Retinal pigment epithelial cell (primary cell): ENCODE data around the gene SCARB1.

ENCODE experiments used
- DNase-seq: peaks from one replicate; pipeline ENCODE4 v3.0.0-alpha.2; 2010; ENCODE audit warnings: low read depth
- H3K4me3 ChIP-seq: 2 replicates; pipeline ENCODE4 v1.5.1; 2011; ENCODE audit warnings: mild to moderate bottlenecking, low read length, control low read depth, moderate library complexity
- TF ChIP-seq, protein P1 (sequence below): conservative IDR thresholded peaks from 2 replicates; pipeline ENCODE4 v1.5.1; 2011; ENCODE audit warnings: low read depth, low read length, control low read depth, inconsistent platforms

The SCARB1 gene

DNA sequence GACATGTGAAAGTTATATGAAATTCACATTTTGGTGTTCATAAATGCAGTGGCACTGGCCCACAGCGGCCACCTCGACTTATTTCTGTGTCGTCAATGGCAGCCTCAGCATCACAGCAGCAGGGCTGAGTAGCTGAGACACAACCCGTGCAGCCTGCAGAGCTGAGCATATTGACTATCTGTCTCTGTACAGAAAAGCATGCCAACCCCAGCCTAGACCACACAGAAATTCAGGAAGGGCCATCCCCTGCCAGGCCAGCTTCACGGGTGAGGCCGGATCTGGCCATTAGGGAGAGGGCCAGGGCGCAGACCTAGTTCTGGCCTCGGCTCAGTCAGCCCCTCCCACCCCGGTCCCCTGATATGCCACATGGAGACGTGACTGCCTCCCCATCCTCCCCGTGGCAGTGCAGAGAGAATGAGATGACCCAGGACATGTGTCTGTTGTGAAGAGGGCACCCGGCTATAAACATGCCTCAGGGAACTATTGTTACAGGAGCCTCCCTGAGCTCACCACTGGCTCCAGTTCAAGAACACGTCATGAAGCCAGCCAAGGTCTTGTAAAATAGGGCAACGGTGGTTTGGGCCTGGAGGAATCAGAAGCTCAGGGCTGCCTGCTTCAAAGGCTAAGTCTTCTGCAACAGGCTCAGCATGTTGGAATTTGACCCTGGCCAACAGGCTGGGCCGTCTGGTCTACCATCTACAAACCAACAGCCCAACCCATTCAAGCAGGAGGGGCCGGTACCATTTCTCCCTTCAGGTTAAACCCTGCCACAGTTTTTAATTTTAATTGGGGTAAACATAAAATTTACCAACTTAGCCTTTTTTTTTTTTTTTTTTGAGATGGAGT is 25.5 kb downstream of the SCARB1 start:
- DNase-seq: peak; percentile 97
- no peak overlapping the region for H3K4me3 ChIP-seq
- TF ChIP-seq, protein P1, sequence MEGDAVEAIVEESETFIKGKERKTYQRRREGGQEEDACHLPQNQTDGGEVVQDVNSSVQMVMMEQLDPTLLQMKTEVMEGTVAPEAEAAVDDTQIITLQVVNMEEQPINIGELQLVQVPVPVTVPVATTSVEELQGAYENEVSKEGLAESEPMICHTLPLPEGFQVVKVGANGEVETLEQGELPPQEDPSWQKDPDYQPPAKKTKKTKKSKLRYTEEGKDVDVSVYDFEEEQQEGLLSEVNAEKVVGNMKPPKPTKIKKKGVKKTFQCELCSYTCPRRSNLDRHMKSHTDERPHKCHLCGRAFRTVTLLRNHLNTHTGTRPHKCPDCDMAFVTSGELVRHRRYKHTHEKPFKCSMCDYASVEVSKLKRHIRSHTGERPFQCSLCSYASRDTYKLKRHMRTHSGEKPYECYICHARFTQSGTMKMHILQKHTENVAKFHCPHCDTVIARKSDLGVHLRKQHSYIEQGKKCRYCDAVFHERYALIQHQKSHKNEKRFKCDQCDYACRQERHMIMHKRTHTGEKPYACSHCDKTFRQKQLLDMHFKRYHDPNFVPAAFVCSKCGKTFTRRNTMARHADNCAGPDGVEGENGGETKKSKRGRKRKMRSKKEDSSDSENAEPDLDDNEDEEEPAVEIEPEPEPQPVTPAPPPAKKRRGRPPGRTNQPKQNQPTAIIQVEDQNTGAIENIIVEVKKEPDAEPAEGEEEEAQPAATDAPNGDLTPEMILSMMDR: no peak

DNA sequence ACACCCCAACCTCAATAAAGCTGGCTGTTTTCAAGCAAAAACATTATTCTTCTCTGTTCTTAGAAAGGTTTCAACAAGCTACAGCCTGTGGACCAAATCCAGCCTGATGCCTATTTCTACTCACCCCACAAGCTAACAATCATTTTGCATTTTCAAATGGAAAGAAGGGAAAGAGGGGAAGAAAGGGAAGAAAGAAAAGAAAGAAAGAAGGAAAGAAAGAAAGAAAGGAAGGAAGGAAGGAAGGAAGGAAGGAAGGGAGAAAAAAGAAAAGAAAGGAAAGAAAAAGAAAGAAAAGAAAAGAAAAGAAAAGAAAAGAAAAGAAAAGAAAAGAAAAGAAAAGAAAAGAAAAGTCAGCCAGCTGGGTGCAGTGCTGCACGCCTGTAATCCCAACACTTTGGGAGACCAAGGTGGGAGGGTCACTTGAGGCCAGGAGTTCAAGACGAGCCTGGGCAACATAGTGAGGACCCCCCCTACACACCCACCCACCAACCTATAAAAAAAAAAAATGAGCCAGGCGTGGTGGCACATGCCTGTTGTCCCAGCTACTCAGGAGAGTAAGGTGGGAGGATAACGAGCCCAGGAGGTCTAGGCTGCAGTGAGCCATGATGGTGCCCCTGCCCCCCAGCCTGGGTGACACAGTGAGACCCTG is 26.3 kb downstream of the SCARB1 start:
- DNase-seq: no peak
- no peak overlapping the region for H3K4me3 ChIP-seq

DNA sequence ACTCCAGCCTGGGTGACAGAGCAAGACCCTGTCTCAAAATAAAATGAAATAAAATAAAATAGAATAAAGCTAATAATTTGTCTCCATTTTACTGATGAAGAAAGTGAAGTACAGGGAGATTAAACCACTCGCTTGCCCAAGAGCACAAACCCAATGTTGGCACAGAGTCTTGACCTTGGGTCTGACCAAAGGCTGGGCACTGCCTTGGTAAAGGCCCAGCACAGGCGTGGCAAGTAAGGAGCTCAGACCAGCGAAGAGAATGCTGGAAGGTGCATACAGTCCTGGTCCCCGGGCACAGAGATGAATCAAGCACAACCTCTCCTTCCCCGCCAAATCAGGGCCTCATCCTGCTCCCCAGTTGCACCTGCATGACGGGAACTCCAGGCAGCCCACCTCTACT is 26.9 kb downstream of the SCARB1 start:
- no peak for DNase-seq
- TF ChIP-seq, protein P1: no peak
- no peak overlapping the region for H3K4me3 ChIP-seq

More for the DNA sequence above, 26.3 kb downstream of the SCARB1 start:
- TF ChIP-seq, protein P1: no peak

DNA sequence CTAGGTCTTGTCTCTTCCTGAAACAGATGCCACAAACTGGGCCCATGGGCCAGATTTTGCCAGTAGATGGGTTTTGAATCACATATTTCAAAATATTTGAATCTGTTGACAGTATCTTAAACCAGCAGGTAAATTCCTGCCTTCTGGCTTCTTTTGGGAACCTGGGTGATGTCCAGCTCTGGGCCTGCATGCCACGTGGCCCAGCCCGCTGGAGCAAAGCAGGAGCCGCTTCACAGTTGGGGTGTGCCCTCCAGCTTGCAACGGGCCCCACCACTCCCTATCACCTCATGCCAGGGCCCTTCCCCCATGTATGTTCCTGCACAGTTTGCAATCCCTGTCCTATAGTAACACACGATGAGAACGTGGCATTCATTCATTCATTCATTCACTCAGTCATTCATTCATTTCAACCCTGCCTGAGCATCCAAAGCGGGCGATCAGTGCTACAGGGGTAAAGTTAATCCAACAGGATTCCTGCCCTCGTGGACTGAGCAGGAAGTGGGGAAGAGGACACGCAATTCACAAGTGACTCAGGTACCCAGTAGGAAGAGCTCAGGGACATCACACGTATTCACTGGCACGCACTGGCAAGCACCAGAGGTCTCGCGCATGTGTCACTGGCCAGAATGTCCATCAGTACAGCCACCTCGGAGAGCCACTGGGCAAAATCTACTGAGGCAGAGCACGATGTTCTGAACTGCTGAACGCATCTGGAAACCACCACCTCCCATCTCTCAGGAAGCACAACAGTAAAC is 27.8 kb downstream of the SCARB1 start:
- no peak overlapping the region for H3K4me3 ChIP-seq
- DNase-seq: no peak
- TF ChIP-seq, protein P1: no peak

DNA sequence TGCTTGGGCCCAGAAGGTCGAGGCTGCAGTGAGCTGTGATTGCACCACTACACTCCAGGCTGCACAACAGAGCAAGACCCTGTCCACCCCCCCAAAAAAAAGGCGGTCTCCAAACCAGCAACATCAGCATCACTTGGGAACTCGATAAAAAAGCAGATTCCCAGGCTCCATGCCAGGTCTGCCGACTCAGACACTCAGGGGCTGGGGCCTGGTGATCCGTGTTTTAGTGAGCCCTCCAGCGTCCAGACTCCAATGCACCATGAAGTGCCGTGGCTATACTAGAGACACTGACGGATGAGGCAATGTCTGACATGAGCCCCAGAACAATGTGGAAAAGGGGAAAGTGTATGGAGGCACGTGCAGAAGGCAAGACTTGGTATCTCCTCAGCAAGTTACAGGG is 28.8 kb downstream of the SCARB1 start:
- TF ChIP-seq, protein P1: no peak
- no peak for DNase-seq
- H3K4me3 ChIP-seq: no peak overlapping the region

DNA sequence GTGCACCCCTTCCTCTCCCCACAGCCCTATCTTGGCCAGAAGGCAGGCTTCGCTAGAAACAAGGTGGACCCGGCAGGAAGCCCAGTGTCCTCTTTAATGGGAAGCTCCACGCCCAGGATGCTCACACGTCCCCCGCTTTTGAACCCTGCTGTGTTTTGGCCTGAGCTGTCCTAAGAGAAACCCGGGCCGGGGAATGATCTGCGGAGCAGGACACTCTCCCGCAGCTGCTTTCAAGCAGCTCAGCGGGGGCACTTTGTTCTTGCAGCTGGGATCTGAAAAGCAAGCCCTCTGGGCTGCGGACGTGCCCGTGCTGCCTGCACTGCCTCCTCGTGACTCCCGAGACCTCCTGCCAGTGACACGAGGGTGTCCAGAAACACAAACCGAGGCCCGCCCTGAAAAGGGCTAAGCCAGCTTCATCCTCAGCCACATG is 30.0 kb downstream of the SCARB1 start:
- no peak overlapping the region for H3K4me3 ChIP-seq
- TF ChIP-seq, protein P1: no peak
- DNase-seq: no peak
